HG03045 (cell line): ENCODE measurements around the gene FABP7.
A peak's percentile ranks its signal among the peaks of the same experiment; 100 is the strongest.
"Not testable (repeated sequence)": the region's sequence is repeated elsewhere in the genome, so short reads cannot be mapped to it uniquely, and the experiment has no call there.

ENCODE experiments used
- ATAC-seq: cut with Tn5 transposase; IDR thresholded peaks from one replicate; pipeline ENCODE4 v1.9.1; 2021; ENCODE audit warnings: mild to moderate bottlenecking, moderate library complexity; ENCODE audit not compliant: unreplicated experiment

FABP7 gene

GRCh38 chr6:122779667-122780066 lies at the start of gene FABP7:
FABP7 (plus strand) TSS chr6:122779716; CDS start chr6:122779795, 79 bp downstream.
- ATAC-seq: no peak

GRCh38 chr6:122730334-122730733 lies 49.2 kb upstream of the FABP7 start:
- no peak for ATAC-seq

GRCh38 chr6:122730775-122731386 lies 48.6 kb upstream of the FABP7 start:
- ATAC-seq: no peak

- ATAC-seq: no peak
Measured at GRCh38 chr6:122733259-122733658, 46.3 kb upstream of the FABP7 start.

GRCh38 chr6:122734529-122735395 lies 44.8 kb upstream of the FABP7 start:
- ATAC-seq: no peak

- no peak for ATAC-seq
Measured at GRCh38 chr6:122735582-122735981, 43.9 kb upstream of the FABP7 start.

GRCh38 chr6:122736163-122736562 lies 43.4 kb upstream of the FABP7 start:
- ATAC-seq: no peak

- no peak for ATAC-seq
Measured at GRCh38 chr6:122736616-122737015, 42.9 kb upstream of the FABP7 start.

GRCh38 chr6:122740091-122740490 lies 39.4 kb upstream of the FABP7 start:
- no peak for ATAC-seq

- no peak for ATAC-seq
Measured at GRCh38 chr6:122740936-122741335, 38.6 kb upstream of the FABP7 start.

GRCh38 chr6:122744247-122744646 lies 35.3 kb upstream of the FABP7 start:
- not testable (repeated sequence) for ATAC-seq

GRCh38 chr6:122744856-122745255 lies 34.7 kb upstream of the FABP7 start:
- ATAC-seq: not testable (repeated sequence)

GRCh38 chr6:122746688-122747087 lies 32.8 kb upstream of the FABP7 start:
- no peak for ATAC-seq

GRCh38 chr6:122747573-122747972 lies 31.9 kb upstream of the FABP7 start:
- no peak for ATAC-seq

GRCh38 chr6:122748945-122749344 lies 30.6 kb upstream of the FABP7 start:
- not testable (repeated sequence) for ATAC-seq

- ATAC-seq: no peak
Measured at GRCh38 chr6:122749451-122750050, 30.0 kb upstream of the FABP7 start.

- ATAC-seq: peak; percentile 78
Measured at GRCh38 chr6:122751326-122751725, 28.2 kb upstream of the FABP7 start.

- no peak for ATAC-seq
Measured at GRCh38 chr6:122752459-122752858, 27.1 kb upstream of the FABP7 start.

- no peak for ATAC-seq
Measured at GRCh38 chr6:122753000-122753687, 26.4 kb upstream of the FABP7 start.

GRCh38 chr6:122753688-122754056 lies 25.8 kb upstream of the FABP7 start:
- no peak for ATAC-seq

- ATAC-seq: no peak
Measured at GRCh38 chr6:122754191-122754731, 25.3 kb upstream of the FABP7 start.
